GM12878 (cell line): ENCODE results near the gene ANKRD50. TPM values are rescaled to one million over a fixed set of nuclear protein-coding genes. Genes with fewer than 3 reads are reported as not detected.

Experiments
- ATAC-seq: fragments of 200-7000 bp; cut with Tn5 transposase; 3 replicates; pipeline ENCODE4 v1.9.1; 2020; ENCODE audit warnings: mild to moderate bottlenecking, moderate library complexity
- BruUV-seq: library from RNA; stranded (reverse); fragments of 400-500 nt; replicated peaks from 2 replicates; lab custom pipeline; 2021; lab: Mats Ljungman, UMichigan
- CTCF ChIA-PET: fragments of 300-600 bp; sonication (Branson Sonifier 250); formaldehyde crosslinking; extraction: SDS; loops from one replicate; lab custom pipeline; 2021; ENCODE audit warnings: inconsistent platforms; lab: Yijun Ruan, JAX
- POLR2A ChIA-PET: fragments of 350-600 bp; formaldehyde crosslinking; extraction: SDS; loops from one replicate; lab custom pipeline; 2021; ENCODE audit warnings: inconsistent platforms; lab: Charles Lee
- RAD21 ChIA-PET: fragments of 300-600 bp; sonication (Branson Sonifier 250); formaldehyde crosslinking; loops from one replicate; lab custom pipeline; 2023; ENCODE audit warnings: antibody characterized with exemption; ENCODE audit not compliant: unreplicated experiment; lab: Charles Lee
- SMC1A ChIA-PET: fragments of 300-600 bp; sonication (Branson Sonifier 250); formaldehyde crosslinking; loops from one replicate; lab custom pipeline; 2023; ENCODE audit not compliant: unreplicated experiment, uncharacterized antibody; lab: Charles Lee
- DNase-seq: peaks from one replicate; pipeline ENCODE4 v3.0.0-alpha.2; 2011; ENCODE audit warnings: low read depth, low spot score
- FAIRE-seq: peaks from 3 replicates; lab custom pipeline; 2011; peaks lifted over from hg19 to GRCh38; lab: Jason Lieb, UNC
- H2AFZ ChIP-seq: 2 replicates; pipeline ENCODE4 v1.6.0; 2011; ENCODE audit warnings: low read depth, low read length, control low read depth; ENCODE audit not compliant: control insufficient read depth
- H3K27ac ChIP-seq: 2 replicates; pipeline ENCODE4 v1.5.1; 2011; ENCODE audit warnings: control low read depth; ENCODE audit not compliant: control insufficient read depth, insufficient read depth
- H3K27me3 ChIP-seq, 2 experiments: replicated peaks in 1 of 2; 2 replicates each; pipeline versions ENCODE4 v1.6.0 to v1.6.1; 2011; ENCODE audit warnings: low read length in 1 of 2; ENCODE audit not compliant: control insufficient read depth in 2 of 2, insufficient read depth in 2 of 2
- H3K36me3 ChIP-seq, 2 experiments: 2 replicates each; pipeline ENCODE4 v1.5.1; 2011; ENCODE audit warnings: low read length in 1 of 2; ENCODE audit not compliant: control insufficient read depth in 2 of 2, insufficient read depth in 2 of 2
- H3K4me1 ChIP-seq: 2 replicates; pipeline ENCODE4 v1.6.1; 2011; ENCODE audit warnings: mild to moderate bottlenecking, low read length, moderate library complexity, mixed read lengths; ENCODE audit not compliant: control insufficient read depth, insufficient read depth
- H3K4me2 ChIP-seq: 2 replicates; pipeline ENCODE4 v1.6.0; 2011; ENCODE audit warnings: control low read depth; ENCODE audit not compliant: control insufficient read depth, insufficient read depth
- H3K4me3 ChIP-seq: fragments of 200-600 bp; sonication (generic); 2 replicates; pipeline ENCODE4 v1.5.1; 2016
- H3K79me2 ChIP-seq: 2 replicates; pipeline ENCODE4 v1.6.0; 2011; ENCODE audit warnings: low read length; ENCODE audit not compliant: control insufficient read depth, insufficient read depth
- H3K9ac ChIP-seq: 2 replicates; pipeline ENCODE4 v1.8.0; 2011; ENCODE audit warnings: low read length, control low read depth, mixed read lengths; ENCODE audit not compliant: control insufficient read depth, insufficient read depth
- H3K9me3 ChIP-seq: replicated peaks from 3 replicates; pipeline ENCODE4 v1.5.1; 2011; ENCODE audit warnings: mild to moderate bottlenecking, low read length; ENCODE audit not compliant: control insufficient read depth, insufficient read depth
- H4K20me1 ChIP-seq: 2 replicates; pipeline ENCODE4 v1.6.0; 2011; ENCODE audit not compliant: control insufficient read depth, insufficient read depth
- E2F4 ChIP-seq: IDR thresholded peaks from 2 replicates; pipeline ENCODE4 v1.6.1; 2012; ENCODE audit warnings: low read depth, low read length, improper control_type of control experiment
- GATAD2B ChIP-seq: fragments of 450-650 bp; conservative IDR thresholded peaks from 2 replicates; pipeline ENCODE4 v1.6.1; 2017; ENCODE audit warnings: low read depth, mild to moderate bottlenecking, moderate library complexity
- PRDM15 ChIP-seq: fragments of 450-650 bp; formaldehyde crosslinking; IDR thresholded peaks from 2 replicates; pipeline ENCODE4 v1.4.0; 2020; ENCODE audit warnings: mild to moderate bottlenecking, moderate library complexity
- SMARCA5 ChIP-seq: fragments of 450-650 bp; IDR thresholded peaks from 2 replicates; pipeline ENCODE4 v1.6.1; 2017; ENCODE audit warnings: mild to moderate bottlenecking
- WGBS: methylation state at CpG from one replicate; pipeline ENCODE4 v1.1.6; 2016; ENCODE audit warnings: low lambda C conversion rate; ENCODE audit not compliant: insufficient replicate concordance, insufficient coverage; ENCODE audit errors: missing lambda C conversion rate; 5-methylcytosine and 5-hydroxymethylcytosine counted together
- in situ Hi-C: fragments of 300-500 bp; cut with MboI; formaldehyde crosslinking; loops from 9 replicates; pipeline ENCODE4 v1.14.3; 2018; ENCODE audit warnings: mixed read lengths
- intact Hi-C: fragments of 100-400 bp; cut with micrococcal nuclease; formaldehyde crosslinking; loops from one replicate; pipeline ENCODE4 v1.14.2; 2022; ENCODE audit not compliant: unreplicated experiment
- polyA plus RNA-seq, 11 experiments: library from polyadenylated mRNA; depleted of rRNA in 4 of 11; unstranded in 6 of 11; stranded (reverse) in 5 of 11; fragments of >200 nt; fragmentation: Nextera tagmentation in 4 of 11; fragmentation: Illumina TruSeq in 1 of 11; extraction: Ambion mirVana in 4 of 11; extraction: Trizol in 1 of 11; gene quantifications; 1 replicate in 1 of 11; 2 replicates in 10 of 11; pipeline versions ENCODE4 v1.2.1 to v1.2.3, GENCODE V29; 2011 to 2016; ENCODE audit warnings: inconsistent platforms in 2 of 11, missing spikeins in 2 of 11, low read depth in 1 of 11
- total RNA-seq, 4 experiments: library from RNA; depleted of rRNA in 3 of 4; stranded (reverse); fragments of >200 nt in 3 of 4; fragmentation: Illumina TruSeq in 1 of 4; extraction: Trizol in 1 of 4; gene quantifications; 2 replicates each; pipeline versions ENCODE4 v1.2.1 to v1.2.3, GENCODE V29; 2013 to 2021
- TF ChIP-seq, protein P1 (sequence below): fragments of 450-650 bp; IDR thresholded peaks from 2 replicates; pipeline ENCODE4 v1.6.1; 2016; ENCODE audit warnings: mild to moderate bottlenecking

The ANKRD50 gene
- total and polyA plus RNA-seq, 10 of the 15 experiments (the other 5 are each of a cell fraction or from before 2014, with no cell fraction given), result under 0.01 to 0.10 (median 0.03) TPM; not detected in 1

DNA sequence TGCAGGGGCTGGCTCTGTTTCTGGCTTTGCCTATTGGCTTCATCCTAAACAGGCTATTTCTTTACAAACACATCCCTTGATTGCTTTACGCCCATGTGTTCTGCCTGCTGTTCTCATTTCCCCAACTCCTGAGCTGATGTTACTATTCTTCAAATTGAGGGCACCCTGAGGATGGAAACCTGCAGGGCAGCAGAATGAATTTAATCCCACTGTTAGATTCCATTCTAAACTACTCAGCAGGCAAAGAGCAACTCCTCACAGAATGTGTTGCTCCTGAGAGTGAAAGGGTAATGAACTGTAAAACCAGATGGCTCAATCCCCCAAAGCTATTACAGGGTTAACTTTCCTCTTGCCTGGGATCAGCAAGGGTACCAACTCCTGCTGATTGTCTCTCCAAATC is 75.7 kb downstream of the ANKRD50 start:
- no peak for ATAC-seq
- SMC1A ChIA-PET, result no interaction called here
- WGBS, result 42% methylated on average over 1 of the region's 1 CpG

More for the DNA sequence above, 75.7 kb downstream of the ANKRD50 start:
- TF ChIP-seq SMARCA5 (no peak), PRDM15 (CRISPR knock-in tag) (no peak), E2F4 (no peak), GATAD2B (no peak)
- TF ChIP-seq, protein P1, sequence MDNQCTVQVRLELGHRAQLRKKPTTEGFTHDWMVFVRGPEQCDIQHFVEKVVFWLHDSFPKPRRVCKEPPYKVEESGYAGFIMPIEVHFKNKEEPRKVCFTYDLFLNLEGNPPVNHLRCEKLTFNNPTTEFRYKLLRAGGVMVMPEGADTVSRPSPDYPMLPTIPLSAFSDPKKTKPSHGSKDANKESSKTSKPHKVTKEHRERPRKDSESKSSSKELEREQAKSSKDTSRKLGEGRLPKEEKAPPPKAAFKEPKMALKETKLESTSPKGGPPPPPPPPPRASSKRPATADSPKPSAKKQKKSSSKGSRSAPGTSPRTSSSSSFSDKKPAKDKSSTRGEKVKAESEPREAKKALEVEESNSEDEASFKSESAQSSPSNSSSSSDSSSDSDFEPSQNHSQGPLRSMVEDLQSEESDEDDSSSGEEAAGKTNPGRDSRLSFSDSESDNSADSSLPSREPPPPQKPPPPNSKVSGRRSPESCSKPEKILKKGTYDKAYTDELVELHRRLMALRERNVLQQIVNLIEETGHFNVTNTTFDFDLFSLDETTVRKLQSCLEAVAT, result no peak
- TF ChIP-seq, all 136 proteins: peak for 0
- no peaks in the 10 kb centered on the region for H3K9me3 ChIP-seq
- ChIA-PET POLR2A (no interaction called here), CTCF (no interaction called here), RAD21 (no interaction called here)
- H3K4me3 ChIP-seq, result no peak overlapping the region
- no peaks in the 10 kb centered on the region for H3K4me1 ChIP-seq
- no peaks in the 10 kb centered on the region for H3K79me2 ChIP-seq
- BruUV-seq, result no TSS peak
- DNase-seq (no peak), FAIRE-seq (no peak)
- in situ Hi-C loops, result no loop called here
- intact Hi-C loops, result no loop called here
- no peak overlapping the region for H3K4me2 ChIP-seq
- H3K36me3 ChIP-seq, result no peaks in the 10 kb centered on the region
- no peaks in the 10 kb centered on the region for H4K20me1 ChIP-seq
- H3K27me3 ChIP-seq, result no peaks in the 10 kb centered on the region
- no peak overlapping the region for H3K9ac ChIP-seq
- H3K27ac ChIP-seq, result no peak overlapping the region
- no peak overlapping the region for H2AFZ ChIP-seq
